GM15510 (cell line): Measurements from ENCODE around the gene RPL21.

Experiments used
- POLR2A ChIP-seq: IDR thresholded peaks from 3 replicates; pipeline ENCODE4 v1.6.1; 2011; ENCODE audit warnings: borderline replicate concordance; ENCODE audit not compliant: insufficient read length; ENCODE audit errors: extremely low read depth

The RPL21 gene

DNA sequence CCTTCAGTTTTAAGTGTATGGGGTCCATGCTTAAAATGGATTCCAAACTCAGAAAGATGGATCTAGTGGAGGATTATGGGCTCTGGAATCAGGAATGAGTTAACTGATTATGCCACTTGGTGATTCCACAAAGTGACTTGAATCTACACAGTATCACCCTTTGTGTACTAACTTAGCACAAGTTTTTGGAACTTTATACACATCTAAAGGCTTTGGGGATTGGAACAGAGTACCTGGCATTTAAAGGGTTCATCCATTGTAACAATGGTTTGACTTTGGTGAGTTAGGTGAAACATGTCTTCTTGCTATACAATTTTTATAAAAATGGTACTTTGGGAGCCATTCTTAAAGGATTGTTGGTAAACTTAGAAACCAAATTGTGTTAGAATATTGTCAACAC lies 1.1 kb downstream of the RPL21 start:
- TF ChIP-seq POLR2A = no peak

DNA sequence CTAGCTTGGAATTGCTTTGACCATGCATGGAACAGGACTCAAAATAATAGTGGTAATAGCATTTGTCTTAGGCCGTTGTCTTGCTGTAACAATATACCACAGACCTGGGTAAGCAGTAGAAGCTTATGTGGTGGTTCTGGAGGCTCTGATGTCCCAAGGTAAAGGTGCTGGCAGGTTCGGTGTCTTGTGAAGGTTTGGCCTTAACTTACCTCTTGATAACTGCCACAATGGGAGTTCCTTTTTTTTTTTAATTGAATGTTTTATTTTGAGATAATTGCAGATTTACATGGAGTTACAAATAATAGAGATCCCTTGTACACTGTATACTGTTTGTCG lies 5.8 kb downstream of the RPL21 start:
- no peak for TF ChIP-seq POLR2A

DNA sequence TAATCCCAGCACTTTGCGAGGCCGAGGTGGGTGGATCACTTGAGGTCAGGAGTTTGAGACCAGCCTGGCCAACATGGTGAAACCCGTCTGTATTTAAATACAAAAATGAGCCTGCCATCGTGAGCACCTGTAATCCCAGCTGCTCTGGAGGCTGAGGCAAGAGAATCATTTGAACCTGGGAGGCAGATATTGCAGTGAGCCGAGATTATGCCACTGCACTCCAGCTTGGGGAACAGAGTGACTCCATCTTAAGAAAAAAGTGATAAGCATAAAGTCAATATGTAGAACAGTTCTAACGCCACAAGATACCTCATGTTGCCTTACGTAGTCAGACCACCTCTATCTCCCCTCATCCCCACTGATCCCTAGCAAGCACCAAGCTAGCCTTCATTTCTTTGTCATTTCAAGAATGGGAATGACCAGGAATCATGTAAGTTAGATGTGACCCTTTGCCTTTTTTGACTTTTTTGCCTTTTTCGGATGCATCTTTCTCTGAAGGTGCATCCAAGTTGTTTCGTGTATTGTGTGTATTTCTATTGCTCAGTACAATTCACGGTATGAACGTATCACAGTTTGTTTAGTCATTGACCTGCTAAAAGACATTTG lies 6.4 kb downstream of the RPL21 start:
- peak; percentile 2 for TF ChIP-seq POLR2A

GRCh38 chr13:27258637-27259386 lies 7.5 kb downstream of the RPL21 start:
- no peak for TF ChIP-seq POLR2A

GRCh38 chr13:27259831-27260230 lies 8.5 kb downstream of the RPL21 start:
- no peak for TF ChIP-seq POLR2A

- no peak for TF ChIP-seq POLR2A
Observed at GRCh38 chr13:27261396-27261795, 10.0 kb downstream of the RPL21 start.

DNA sequence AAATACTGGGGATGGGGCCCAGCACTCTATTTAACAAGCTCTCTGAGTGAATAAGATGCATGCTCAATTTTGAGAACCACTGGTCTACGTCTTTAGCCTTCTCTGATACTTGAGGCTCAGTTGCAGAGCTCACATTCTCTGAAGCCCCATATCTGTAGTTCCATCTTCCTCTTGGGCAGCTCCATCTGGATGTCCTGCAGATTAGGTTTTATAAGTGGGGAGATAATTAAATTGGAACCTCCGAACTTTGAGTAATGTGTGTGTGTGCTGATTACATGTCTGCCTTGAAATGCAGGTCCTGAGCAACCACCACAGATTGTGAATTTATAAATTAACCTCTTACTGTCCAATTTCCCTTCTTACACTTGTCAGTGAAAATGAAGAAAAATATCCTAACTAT lies 12.1 kb downstream of the RPL21 start:
- TF ChIP-seq POLR2A = no peak

DNA sequence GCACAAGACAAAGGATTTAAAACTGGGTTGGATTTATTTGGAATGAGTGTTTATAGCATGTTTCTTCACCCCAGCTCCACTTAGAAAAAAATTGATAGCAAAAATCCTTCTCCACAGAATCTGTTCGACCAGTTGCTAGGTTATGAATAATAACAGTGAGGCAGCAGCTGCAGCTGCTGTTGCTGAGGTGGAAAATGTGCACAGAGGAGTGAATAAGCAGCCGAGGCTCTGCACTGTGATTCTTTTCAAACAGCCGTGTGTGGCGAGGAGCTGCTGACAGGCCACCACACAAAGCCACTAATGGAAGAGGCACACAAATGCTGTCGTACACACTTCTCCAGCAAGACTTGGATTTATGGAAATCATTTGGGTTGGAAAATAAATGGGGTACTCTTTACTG lies 12.8 kb downstream of the RPL21 start:
- TF ChIP-seq POLR2A = no peak

DNA sequence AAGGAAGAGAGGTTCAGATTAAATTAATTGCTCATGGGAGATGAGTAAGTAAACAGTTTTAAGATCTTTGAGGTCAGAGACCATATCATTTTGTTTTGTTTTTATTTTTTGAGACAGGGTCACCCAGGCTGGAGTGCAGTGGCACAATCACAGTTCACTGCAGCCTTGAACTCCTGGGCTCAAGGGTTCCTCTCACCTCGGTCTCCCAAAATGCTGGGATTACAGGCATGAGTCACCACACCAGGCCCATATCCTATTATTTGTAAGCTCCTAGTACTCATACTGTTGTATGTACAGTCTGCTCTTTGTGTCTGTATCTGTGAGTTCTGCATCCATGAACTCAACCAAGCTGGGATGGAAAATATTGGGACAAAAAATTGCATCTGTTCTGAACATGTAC lies 13.3 kb downstream of the RPL21 start:
- TF ChIP-seq POLR2A = no peak

DNA sequence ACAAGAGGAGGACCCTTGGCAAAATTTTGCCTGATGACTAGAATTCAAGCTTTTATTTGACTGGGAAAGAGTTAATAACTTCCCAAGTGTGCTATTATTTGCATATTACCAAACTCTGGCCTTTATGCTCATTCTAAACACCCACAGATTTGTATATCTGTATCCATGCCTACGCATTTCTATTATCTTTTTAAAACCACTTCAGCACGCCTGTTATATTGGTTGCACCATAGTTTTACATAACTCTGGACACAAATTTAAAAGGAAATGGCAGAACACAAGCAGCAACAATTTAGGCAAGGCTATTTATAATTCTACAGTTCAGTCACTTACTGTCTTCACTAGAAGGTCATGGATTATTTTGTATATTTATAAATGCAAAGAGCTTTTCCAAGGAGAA lies 15.6 kb downstream of the RPL21 start:
- TF ChIP-seq POLR2A = no peak

- TF ChIP-seq POLR2A = no peak
Observed at GRCh38 chr13:27267596-27267995, 16.2 kb downstream of the RPL21 start.

- TF ChIP-seq POLR2A = no peak
Observed at GRCh38 chr13:27269114-27269665, 17.8 kb downstream of the RPL21 start.

- TF ChIP-seq POLR2A = peak; percentile 36
Observed at GRCh38 chr13:27270594-27271520, 19.5 kb downstream of the RPL21 start, which contains the start of gene RASL11A. Gene RASL11A, plus strand, starts transcription at chr13:27270830. Its CDS starts 115 bp downstream, at chr13:27270945.

GRCh38 chr13:27271570-27272096 lies 20.3 kb downstream of the RPL21 start:
- no peak for TF ChIP-seq POLR2A
